ENCODE results near the gene TENT4B.
"Not testable (repeated sequence)": the region's sequence is repeated elsewhere in the genome, so short reads cannot be mapped to it uniquely, and the experiment has no call there.

The TENT4B gene

GRCh38 chr16:50166511-50167500 lies 13.7 kb downstream of the TENT4B start:
- Histone ChIP-seq H4K20me1 (peaks cover 12 to 91% (median 57%) of the 10 kb centered on the region in 11 experiments; a peak in 18 of 22 replicates), H3K27me3 (no peaks in the 10 kb centered on the region), H3K36me3 (peaks cover 0 to 22% (median 7%) of the 10 kb centered on the region in 11 experiments; a peak in 10 of 22 replicates), H3K4me2 (peak overlapping the region in 10 of 11 experiments; percentile 18 to 65 (median 32); a peak in 20 of 22 replicates), H3K4me3 (no peak overlapping the region), H3K9ac (0 out of 22 replicates have a peak overlapping the region, but pooled peaks of 1 of the 11 experiments have one; percentile 7), H3K4me1 (peaks cover 14 to 46% (median 22%) of the 10 kb centered on the region in 10 experiments), H3K9me3 (replicated peaks in 1 of 11) (peaks cover 0 to 10% (median 0%) of the 10 kb centered on the region in 11 experiments; a peak in 3 of 22 replicates), H3K27ac (peak overlapping the region in 4 of 11 experiments; percentile 3 to 16 (median 7); a peak in 3 of 22 replicates)
- no peak for TF ChIP-seq Cebpa-rat (IDR thresholded peaks at IDR 0.05)

- Histone ChIP-seq H3K4me1 (peaks cover 13 to 46% (median 21%) of the 10 kb centered on the region in 10 experiments), H3K36me3 (peaks cover 0 to 25% (median 7%) of the 10 kb centered on the region in 11 experiments; a peak in 11 of 22 replicates), H4K20me1 (peaks cover 15 to 92% (median 57%) of the 10 kb centered on the region in 11 experiments; a peak in 18 of 22 replicates), H3K27ac (peak overlapping the region in 1 of 11 experiments; percentile 7; a peak in 2 of 22 replicates), H3K9ac (no peak overlapping the region), H3K4me3 (no peak overlapping the region), H3K9me3 (replicated peaks in 1 of 11) (peaks cover 0 to 10% (median 0%) of the 10 kb centered on the region in 11 experiments; a peak in 3 of 22 replicates), H3K4me2 (peak overlapping the region in 8 of 11 experiments; percentile 18 to 65 (median 31); a peak in 13 of 22 replicates), H3K27me3 (no peaks in the 10 kb centered on the region)
- TF ChIP-seq Cebpa-rat (IDR thresholded peaks at IDR 0.05): no peak
Observed at GRCh38 chr16:50167556-50167955, 14.4 kb downstream of the TENT4B start.

- peaks cover 13 to 46% (median 18%) of the 10 kb centered on the region in 10 experiments for H3K4me1 ChIP-seq
- no peak overlapping the region for H3K4me3 ChIP-seq
- no peak overlapping the region for H3K27ac ChIP-seq
- no peak overlapping the region for H3K9ac ChIP-seq
- H3K36me3 ChIP-seq: peaks cover 0 to 23% (median 0%) of the 10 kb centered on the region in 11 experiments; a peak in 9 of 22 replicates
- H3K9me3 ChIP-seq (replicated peaks in 1 of 11): peaks cover 0 to 10% (median 0%) of the 10 kb centered on the region in 11 experiments; a peak in 3 of 22 replicates
- H3K4me2 ChIP-seq: peak overlapping the region in 2 of 11 experiments; percentile 13 to 34; a peak in 3 of 22 replicates
- no peak for TF ChIP-seq Cebpa-rat (IDR thresholded peaks at IDR 0.05)
- no peaks in the 10 kb centered on the region for H3K27me3 ChIP-seq
- H4K20me1 ChIP-seq: peaks cover 22 to 95% (median 63%) of the 10 kb centered on the region in 11 experiments; a peak in 19 of 22 replicates
Observed at GRCh38 chr16:50169555-50170096, 16.5 kb downstream of the TENT4B start.

GRCh38 chr16:50171773-50172172 lies 18.7 kb downstream of the TENT4B start:
- Histone ChIP-seq H3K4me1 (peaks cover 10 to 36% (median 14%) of the 10 kb centered on the region in 10 experiments), H3K36me3 (peaks cover 0 to 36% (median 8%) of the 10 kb centered on the region in 11 experiments; a peak in 10 of 22 replicates), H4K20me1 (peaks cover 22 to 95% (median 59%) of the 10 kb centered on the region in 11 experiments; a peak in 19 of 22 replicates)
- H3K27me3 ChIP-seq; H3K4me3 ChIP-seq; H3K9me3 ChIP-seq (replicated peaks in 1 of 11); H3K27ac ChIP-seq; H3K9ac ChIP-seq; H3K4me2 ChIP-seq: not testable (repeated sequence)

- Histone ChIP-seq H3K4me2 (no peak overlapping the region), H3K4me3 (no peak overlapping the region), H3K27ac (no peak overlapping the region), H4K20me1 (peaks cover 22 to 94% (median 55%) of the 10 kb centered on the region in 11 experiments; a peak in 19 of 22 replicates), H3K4me1 (peaks cover 4 to 30% (median 8%) of the 10 kb centered on the region in 10 experiments; a peak in 19 of 20 replicates), H3K9ac (no peak overlapping the region), H3K27me3 (no peaks in the 10 kb centered on the region), H3K9me3 (replicated peaks in 1 of 11) (peaks cover 0 to 10% (median 0%) of the 10 kb centered on the region in 11 experiments; a peak in 3 of 22 replicates), H3K36me3 (peaks cover 0 to 36% (median 7%) of the 10 kb centered on the region in 11 experiments; a peak in 10 of 22 replicates)
- no peak for TF ChIP-seq Cebpa-rat (IDR thresholded peaks at IDR 0.05)
Observed at GRCh38 chr16:50172195-50172922, 19.3 kb downstream of the TENT4B start.

GRCh38 chr16:50173316-50173715 lies 20.2 kb downstream of the TENT4B start:
- TF ChIP-seq Cebpa-rat (IDR thresholded peaks at IDR 0.05): no peak
- H3K4me3 ChIP-seq: no peak overlapping the region
- H3K4me1 ChIP-seq: peaks cover 0 to 21% (median 4%) of the 10 kb centered on the region in 10 experiments; a peak in 6 of 20 replicates
- H3K27me3 ChIP-seq: no peaks in the 10 kb centered on the region
- H3K27ac ChIP-seq: no peak overlapping the region
- peaks cover 0 to 7% (median 0%) of the 10 kb centered on the region in 11 experiments; a peak in 3 of 22 replicates for H3K9me3 ChIP-seq (replicated peaks in 1 of 11)
- no peak overlapping the region for H3K4me2 ChIP-seq
- H4K20me1 ChIP-seq: peaks cover 22 to 90% (median 58%) of the 10 kb centered on the region in 11 experiments; a peak in 19 of 22 replicates
- H3K9ac ChIP-seq: no peak overlapping the region
- H3K36me3 ChIP-seq: peaks cover 0 to 34% (median 7%) of the 10 kb centered on the region in 11 experiments; a peak in 10 of 22 replicates

- H3K9me3 ChIP-seq (replicated peaks in 1 of 11): no peaks in the 10 kb centered on the region
- no peak overlapping the region for H3K9ac ChIP-seq
- no peak overlapping the region for H3K27ac ChIP-seq
- H3K27me3 ChIP-seq: no peaks in the 10 kb centered on the region
- H3K4me2 ChIP-seq: no peak overlapping the region
- peaks cover 0 to 5% (median 0%) of the 10 kb centered on the region in 10 experiments; a peak in 4 of 20 replicates for H3K4me1 ChIP-seq
- no peak overlapping the region for H3K4me3 ChIP-seq
- H4K20me1 ChIP-seq: peaks cover 11 to 81% (median 35%) of the 10 kb centered on the region in 11 experiments; a peak in 18 of 22 replicates
- H3K36me3 ChIP-seq: peaks cover 0 to 16% (median 6%) of the 10 kb centered on the region in 11 experiments; a peak in 5 of 22 replicates
- TF ChIP-seq Cebpa-rat (IDR thresholded peaks at IDR 0.05): no peak
Observed at GRCh38 chr16:50178491-50178941, 25.4 kb downstream of the TENT4B start.

GRCh38 chr16:50182441-50182840 lies 29.3 kb downstream of the TENT4B start:
- Histone ChIP-seq H3K36me3 (no peaks in the 10 kb centered on the region; a peak in 2 of 22 replicates), H3K4me3 (no peak overlapping the region), H4K20me1 (peaks cover 14 to 85% (median 54%) of the 10 kb centered on the region in 11 experiments; a peak in 17 of 22 replicates), H3K4me1 (peaks cover 0 to 4% (median 0%) of the 10 kb centered on the region in 10 experiments; a peak in 2 of 20 replicates), H3K9ac (no peak overlapping the region), H3K27me3 (no peaks in the 10 kb centered on the region), H3K27ac (no peak overlapping the region), H3K4me2 (no peak overlapping the region), H3K9me3 (replicated peaks in 1 of 11) (no peaks in the 10 kb centered on the region)
- no peak for TF ChIP-seq Cebpa-rat (IDR thresholded peaks at IDR 0.05)
